ENCODE data around the gene IRF6.

The IRF6 gene

DNA sequence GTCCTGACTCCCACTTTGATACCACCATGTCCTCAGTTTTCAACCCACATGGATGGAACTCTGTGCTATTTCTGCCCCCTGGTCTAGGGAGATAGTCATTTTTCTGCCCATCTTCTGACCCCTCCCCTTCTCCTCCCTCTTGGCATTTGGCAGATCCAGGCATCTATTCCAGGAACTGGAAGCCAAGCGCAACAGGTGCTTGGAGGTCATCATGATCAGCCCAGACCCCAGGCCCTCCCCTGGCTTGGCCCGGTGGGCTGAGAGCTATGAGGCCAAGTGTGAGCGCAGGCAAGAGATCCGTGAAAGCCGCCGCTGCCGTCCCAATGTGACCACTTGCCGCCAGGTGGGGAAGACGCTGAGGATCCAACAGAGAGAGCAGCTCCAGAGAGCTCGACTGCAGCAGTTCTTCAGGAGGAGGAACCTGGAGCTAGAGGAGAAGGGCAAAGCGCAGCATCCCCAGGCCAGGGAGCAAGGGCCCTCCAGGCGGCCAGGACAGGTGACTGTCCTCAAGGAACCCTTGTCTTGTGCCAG, 46.0 kb downstream of the IRF6 start:
- no peak for DNase-seq (ENCODE audit: low spot score)

DNA sequence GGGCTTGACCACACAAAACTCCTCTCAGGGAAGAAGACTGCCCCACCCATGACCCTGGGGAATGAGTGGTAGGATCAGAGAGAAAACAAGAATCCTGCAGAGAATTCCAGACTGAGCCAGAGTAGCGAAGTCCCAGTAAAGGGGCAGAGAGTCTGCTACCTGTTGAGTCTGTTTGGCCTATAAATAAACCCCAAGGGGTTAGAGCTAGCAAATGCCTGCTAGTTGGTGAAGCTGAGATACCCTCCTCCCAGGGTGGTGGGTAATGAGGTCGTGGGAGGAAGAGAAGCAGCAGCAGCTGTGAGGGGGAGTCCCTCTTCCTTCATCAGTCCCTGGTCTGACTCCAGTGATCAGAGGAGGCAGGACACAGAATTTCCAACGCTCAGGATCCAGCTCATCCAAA, 47.5 kb downstream of the IRF6 start:
- no peak for DNase-seq (ENCODE audit: low spot score)

DNA sequence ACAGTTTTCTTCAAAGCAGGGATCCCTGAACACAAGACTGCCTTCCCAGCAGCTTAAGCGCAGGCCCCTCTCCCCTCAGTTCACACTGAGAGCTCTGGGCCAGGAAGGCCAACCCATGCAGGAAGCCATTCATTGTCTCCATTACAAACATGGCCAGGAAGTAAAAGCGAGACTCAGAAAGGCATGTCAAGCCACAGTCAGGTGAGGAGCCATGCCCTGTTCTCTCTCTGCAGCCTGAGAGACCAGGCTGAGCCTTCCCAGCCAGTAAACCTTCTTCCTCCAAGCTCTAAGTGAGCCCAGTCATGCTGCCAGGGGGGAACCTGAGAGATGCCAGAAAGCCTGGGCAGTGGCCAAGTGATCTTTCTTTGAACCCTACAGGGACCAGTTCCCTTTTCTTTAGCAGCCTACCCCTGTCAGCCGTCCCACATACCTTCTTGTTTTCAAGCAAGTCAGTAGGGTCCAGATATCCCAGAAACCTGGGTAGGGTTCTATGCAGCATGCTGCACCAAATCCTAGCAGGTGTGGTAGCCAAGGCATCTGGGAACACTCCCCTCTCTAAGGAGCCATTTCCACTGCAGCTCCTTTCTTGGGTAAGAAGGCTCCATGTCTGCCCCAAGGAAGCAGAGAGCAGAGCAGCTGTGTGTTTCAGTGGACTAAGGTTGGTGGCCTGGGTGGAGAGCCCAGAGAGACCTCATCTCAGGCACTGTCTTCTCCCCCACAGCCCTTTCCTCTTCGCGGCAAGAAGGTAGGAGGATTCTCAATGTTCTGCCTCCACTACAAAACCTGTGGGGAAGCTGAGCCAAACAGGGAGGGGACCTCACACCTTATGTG, 49.1 kb downstream of the IRF6 start:
- DNase-seq (ENCODE audit: low spot score) = no peak

DNA sequence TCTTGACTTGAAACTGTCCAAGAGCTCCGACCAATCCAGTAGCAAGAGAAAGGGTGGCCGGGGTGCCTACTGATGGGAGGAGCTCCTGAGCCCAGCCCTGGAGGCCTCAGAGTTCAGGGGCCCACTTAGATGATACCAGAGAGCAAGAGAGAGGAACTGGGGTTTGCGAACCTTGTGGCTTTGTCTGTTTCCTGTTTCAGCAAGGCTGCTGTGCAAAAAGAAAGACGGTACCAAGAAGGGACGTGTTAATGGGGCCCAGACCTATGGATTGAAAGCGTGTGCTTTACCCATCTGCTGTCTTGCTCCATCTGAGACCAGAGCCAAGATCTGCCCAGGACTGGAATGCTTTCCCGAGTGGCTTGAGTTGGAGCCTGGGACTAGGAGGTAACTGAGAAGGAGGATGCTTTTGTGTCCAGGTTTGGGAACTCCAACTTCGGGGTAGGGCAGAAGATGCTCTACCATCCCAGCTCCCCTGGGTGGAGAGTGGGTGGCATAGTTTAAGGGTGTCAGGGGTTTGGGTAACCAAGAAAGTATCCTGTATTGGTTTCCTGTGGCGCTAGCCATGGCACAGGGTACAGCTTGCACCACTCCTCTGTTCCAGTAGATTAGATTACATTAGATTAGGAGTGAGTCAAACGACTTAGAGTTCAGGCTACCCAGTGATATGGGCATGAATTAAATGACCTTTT, 49.9 kb downstream of the IRF6 start, which contains the start of gene TRAF3IP3:
Gene TRAF3IP3 (plus strand): TSS at position 128 of the 689 bp plus-strand sequence. CDS start 3,987 bp downstream, outside the sequence.
- no peak for DNase-seq (ENCODE audit: low spot score)

DNA sequence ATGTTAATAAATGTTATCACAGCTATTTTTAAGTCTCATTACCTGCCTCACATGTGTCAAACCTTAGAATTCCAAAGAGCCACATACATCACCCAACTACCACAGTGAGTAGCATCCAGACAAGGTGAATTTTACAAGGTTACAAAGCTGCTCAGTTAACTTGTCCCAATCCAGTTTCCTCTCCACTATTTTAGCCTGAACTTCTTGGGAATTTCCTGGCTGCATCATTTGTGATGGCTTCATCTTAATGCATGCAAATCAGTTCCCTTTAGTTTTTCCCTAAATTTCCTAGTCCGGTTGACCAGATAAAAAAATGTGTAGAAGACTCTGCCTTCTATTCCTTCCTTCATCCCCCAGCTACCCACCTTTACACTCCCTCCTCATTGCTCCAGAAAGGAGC, 50.7 kb downstream of the IRF6 start:
- no peak for DNase-seq (ENCODE audit: low spot score)

DNA sequence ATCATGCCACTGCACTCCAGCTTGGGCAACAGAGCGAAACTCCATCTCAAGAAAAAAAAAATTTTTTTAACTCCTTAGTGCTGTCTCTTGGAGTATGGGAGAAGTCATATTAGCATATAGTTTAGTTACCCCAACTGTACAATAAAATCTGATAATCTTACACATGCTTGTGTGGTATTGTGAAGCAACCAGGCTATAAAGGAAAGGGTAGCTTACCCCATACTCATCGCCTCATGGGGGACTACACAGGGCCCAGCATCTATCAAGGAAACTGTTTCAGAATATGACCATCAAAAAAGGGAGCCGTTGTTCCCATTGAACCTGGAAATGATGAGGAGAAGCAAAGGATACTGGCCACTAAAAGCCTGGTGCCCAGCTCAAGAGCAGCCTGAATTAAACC, 53.1 kb downstream of the IRF6 start:
- no peak for DNase-seq (ENCODE audit: low spot score)

DNA sequence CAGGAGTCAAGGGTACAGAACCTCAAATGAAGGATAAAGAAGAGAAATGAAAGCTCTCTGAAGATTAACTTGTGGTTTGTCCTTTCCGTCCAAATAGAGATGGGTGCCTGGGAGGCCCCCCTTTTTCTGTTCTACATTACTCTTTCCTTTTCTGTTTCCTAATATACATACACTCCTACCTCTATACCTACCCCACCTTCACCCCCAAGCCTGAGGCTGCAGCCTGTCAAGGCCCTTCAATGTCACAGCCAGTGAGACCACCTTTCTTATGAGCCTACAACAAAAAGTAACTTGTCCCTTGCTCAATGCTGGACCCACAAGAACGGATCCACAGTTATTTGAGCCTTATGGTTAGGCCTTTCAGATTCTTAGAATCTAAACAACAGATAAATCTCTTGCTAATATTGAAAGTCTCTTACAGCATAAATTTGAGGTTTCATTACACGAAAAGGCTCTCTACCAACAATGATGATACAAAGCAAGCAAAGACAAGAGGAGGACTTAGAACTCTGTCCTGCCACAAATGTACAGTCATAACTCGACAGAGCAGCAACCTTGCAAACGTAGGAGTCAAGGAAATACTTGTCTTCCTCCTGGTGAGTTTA, 54.2 kb downstream of the IRF6 start:
- no peak for DNase-seq (ENCODE audit: low spot score)

DNA sequence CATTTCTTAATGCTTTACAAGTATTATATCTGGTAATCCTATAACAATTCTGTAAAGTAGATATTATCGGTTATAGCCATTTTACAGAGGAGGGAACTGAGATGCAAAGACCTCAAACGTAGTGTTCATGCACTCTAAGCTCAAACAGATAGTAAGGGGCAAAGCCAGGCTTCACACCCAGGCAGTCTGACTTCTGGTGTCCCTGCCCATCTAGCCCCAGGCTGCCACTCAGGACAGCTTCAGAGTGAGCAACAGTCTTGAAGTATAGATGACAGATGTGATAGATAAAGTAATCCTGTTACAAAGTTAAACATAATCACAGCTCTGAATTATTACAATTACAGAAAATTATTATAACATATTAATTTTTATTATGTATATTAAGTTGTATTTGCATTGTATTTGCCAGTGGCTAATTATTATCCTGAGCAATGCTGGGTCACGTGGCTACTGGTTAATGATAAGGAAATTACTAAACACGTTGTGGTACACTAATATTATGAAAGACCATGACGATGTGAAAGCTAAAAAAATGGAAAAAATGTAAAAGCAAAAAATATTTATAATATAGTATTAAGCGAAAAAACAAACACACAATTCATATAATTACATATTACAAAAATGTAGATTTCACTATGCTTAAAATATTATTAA, 56.1 kb downstream of the IRF6 start:
- no peak for DNase-seq (ENCODE audit: low spot score)

DNA sequence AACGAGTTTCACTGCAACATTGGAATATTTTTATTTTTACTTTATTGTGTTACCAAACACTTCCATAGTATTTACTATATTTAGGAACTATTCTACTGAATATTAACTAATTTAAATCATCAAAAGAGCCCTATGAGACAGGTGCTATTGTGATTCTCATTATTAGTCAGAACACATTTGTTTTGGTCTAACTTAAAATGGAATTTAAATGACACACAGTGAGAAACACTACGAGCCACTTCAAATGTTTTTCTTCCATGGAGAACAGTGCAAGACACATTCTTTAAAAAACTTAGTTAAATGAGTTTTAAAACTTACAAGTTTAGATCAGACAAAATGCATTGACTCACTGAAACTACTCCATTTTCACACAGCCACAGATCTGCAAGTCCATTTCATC, 56.7 kb downstream of the IRF6 start:
- no peak for DNase-seq (ENCODE audit: low spot score)

DNA sequence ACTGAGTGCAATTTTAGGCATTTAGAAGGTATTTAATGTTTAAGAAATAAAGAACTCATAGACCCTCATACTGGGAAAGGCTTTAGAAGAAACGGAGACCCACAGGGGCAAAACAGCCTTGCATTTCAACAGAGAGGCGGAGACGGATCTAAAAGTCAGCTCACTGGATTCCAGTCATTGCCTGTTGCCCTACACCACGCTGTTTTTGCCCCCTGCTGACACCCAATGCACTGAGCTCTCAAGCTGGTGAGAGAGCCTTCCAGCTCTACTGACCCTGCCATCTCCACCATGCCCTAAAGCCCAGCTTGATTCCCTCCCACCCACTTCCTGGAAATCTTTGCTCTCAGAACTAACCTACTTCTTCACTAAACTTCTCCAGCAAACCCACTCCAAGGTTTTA, 57.3 kb downstream of the IRF6 start:
- DNase-seq (ENCODE audit: low spot score) = no peak

DNA sequence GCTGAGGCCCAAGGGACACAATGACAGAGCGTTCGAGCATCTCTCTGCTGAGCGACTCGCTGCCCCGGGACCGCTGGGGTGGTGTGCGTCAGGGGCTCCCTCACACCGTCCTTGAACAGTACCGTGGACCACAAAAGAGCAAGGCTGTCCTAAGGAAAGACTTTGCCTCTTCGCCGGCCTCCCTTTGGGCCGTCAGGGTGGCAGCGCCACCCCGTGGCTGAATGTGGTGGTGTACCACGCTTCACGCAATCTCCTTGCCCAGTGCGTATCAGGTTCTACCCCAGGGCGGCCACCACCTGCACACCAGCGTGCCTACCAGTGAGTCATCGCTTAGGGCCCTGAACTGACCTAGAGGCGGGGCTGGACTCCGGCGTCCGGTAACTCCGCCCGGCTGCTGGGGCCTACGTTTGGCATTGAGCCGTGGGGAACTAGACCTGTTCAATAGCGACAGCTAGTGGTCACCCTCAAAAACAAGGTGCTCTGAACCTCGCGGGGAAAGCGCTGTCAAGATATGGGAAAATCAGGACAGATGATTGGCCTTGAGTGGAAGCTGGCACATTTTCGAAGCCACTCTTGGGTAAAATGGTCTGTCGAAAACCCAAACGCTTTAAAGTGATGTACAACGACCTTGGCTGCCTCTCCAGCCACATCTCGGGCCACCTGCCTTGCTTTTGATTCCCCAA, 58.2 kb downstream of the IRF6 start:
- peak; percentile 80 for DNase-seq (ENCODE audit: low spot score)

DNA sequence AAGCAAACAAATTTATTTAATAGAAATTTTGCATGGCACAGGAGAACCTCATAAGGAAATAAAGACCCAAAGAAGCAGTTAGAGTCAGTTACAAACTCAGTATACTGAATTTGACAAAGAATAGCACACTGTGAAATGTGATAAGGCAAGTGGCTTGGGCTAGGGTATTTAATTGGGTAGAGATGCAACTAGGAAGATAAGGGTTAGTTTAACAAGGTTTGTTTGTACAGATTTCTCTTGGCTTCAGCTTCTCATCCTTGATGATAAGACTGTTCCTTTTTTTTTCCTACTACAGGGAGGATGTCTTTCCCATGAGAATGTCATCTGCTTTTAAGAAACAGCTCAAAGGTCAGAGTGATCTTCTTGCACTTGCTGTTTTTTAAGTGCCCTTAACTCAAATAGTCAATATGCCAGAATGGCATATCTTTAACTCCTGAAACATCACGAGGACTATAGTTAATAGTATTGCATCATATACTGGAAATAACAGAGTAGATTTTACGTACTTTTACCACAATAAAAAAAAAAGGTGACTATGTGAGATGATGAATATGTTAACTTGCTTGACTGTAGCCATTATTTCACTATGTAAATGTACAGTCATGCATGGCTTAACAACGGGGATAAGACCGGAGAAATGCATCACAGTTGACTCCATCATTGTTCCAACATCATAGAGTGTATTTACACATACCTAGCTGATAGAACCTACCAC, 59.3 kb downstream of the IRF6 start:
- DNase-seq (ENCODE audit: low spot score) = no peak

DNA sequence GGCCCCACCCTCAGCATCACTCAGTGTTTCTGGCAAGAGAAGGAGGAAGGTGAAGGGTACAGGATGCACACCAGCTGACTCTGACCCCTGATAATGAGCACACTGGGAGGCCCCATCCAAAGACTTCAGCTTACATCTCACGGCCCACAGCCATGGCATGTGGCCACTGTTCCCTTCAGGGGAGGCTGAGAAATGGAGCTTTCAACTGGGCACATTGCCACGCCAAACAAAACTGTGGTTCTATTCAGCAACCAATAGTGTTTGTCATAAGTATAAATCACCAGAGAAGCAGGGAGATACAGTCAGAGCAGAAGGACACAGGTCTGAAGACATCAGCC, 62.8 kb downstream of the IRF6 start:
- no peak for DNase-seq (ENCODE audit: low spot score)

DNA sequence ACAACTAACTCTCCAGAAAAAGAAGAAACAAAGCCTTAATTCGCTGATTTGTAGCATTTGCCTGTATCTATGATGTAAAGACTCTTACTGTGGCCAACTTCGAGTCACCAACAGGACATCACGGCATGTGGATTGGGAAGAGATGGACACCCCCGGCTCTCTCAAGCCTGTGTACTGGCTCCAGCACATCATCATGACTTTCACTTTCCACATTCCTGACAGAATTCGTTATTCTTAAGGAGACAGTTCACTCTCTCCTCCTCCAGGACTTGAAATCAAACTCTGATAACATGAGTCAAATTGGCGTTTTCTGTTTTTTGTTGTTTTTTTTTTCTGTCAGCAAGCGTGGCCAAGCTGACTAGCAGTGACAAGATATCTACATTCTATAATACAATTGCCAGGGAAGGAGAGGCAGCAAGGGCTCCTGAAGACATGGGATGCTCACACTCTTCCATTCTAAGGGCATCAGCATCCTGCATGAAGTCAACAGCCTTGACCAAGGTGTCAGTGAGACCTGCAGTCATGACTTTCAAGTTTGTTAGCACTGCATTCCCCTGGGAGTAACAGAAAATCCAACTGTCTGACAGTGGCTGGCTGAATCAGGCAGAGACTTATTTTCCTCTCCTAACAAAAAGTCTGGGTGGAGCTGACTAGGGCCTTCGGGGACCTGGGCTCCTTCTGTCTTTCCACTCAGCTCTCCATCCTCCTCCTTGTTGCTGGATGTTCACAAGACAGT, 63.4 kb downstream of the IRF6 start:
- DNase-seq (ENCODE audit: low spot score) = no peak

DNA sequence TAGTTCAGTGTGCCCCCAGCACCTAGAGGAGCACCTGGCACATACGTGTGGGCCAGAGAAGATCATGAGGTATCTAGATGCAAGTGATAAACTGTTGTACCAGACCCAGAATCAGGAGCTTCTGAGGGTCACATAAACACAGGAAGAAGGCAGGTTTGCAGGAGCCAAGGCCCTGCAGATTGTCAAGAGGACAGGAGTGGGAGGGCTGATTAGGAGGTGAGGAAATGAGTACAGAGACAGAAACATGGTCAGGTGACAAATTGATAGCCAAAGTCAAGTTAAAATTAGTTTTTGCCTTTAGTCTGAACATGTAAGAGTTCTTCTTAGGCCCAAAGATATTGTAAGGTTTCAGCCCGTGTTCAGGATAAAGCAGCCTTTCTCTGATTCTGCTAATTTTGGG, 64.1 kb downstream of the IRF6 start:
- no peak for DNase-seq (ENCODE audit: low spot score)

DNA sequence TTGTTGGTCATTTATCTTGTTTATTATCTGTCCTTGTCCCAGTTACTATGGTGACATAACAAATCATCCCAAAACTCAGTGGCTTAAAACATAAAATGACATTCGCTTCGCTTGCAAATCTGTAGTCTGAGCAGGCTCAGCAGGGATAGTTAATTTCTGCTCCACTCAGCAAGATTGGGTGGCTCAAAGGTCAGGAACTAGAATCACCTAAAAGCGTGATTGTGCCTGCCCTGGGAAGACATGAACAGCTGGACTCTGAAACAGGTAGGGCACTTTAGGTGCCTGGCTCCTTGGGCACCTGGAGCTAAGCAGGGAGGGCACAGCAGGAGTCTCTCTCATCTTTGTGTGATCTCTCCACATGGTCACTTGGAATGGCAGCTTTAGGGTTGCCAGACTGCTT, 64.7 kb downstream of the IRF6 start:
- no peak for DNase-seq (ENCODE audit: low spot score)

DNA sequence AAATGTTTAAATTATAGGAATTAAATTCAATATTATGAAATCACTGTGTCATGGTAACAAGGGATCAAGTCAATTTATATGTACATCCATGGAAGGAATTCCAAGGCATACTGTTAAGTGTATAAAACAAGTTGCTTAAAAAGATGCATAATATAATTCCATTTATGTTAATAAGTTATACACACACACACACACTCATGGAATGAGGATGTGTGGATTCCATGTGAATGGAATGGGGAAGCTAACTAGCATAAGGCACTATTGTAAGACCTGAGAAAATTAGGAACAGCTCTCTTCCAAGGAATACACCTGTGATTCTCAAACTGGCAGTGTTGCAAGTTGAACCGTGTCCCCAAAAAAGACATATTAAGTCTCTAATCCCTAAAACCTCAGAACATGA, 67.7 kb downstream of the IRF6 start:
- no peak for DNase-seq (ENCODE audit: low spot score)

DNA sequence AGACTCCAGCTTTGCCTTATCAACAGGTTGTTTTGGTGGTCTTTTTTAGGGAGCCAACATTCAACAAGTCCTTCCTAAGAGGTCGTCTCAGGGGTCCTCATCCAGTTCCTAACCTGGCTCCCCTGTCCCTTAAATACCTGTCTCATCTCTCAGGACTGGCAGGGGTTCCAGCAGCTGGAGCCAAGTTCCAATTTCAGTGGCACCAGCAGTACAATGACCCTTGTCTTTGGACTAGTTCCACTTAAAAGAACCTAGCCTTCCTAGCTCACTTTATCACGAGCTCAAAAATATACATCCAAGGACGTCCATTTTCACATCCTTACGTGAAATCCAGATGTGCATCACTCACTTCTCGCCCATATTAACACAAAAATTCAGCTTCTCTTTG, 68.8 kb downstream of the IRF6 start:
- no peak for DNase-seq (ENCODE audit: low spot score)

DNA sequence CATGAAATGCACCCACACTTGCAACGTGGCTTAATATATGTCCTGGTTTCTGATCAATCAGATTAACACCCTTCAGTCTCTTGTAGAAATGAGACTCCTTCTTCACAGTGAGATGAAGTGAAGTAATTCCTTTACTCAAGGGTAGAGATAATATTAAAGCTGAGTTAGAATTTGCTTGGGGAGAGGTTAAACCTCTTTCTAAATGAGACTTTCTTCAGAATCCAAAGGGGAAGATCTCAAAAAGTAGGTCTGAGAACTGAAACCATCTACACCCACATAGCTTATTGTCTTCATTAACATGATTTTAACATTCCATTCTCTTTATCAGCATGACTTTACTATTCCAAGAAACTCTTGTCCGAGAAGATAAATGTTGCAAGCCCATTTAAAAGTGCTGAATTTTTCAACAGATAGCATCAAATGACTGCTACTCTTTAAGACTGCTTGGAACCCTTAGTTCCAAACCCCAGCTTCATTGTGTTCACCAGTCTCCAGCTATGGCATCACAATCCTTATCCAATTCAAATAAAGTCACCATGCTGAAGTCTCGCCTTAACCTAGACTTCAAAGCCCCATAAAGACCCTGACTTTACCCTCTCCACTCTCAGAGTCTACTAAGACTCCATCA, 69.3 kb downstream of the IRF6 start:
- no peak for DNase-seq (ENCODE audit: low spot score)

Measured in cerebellar cortex (tissue), 1 donor.